Caco-2 (cell line): ENCODE results near the gene ARSB. TPM values are rescaled to one million over a fixed set of nuclear protein-coding genes. Genes with fewer than 3 reads are reported as not detected.
"Not testable (repeated sequence)": the region's sequence is repeated elsewhere in the genome, so short reads cannot be mapped to it uniquely, and the experiment has no call there.

ENCODE experiments used
- BruUV-seq: library from RNA; stranded (reverse); fragments of 400-500 nt; replicated peaks from 2 replicates; lab custom pipeline; 2021; lab: Mats Ljungman, UMichigan
- CTCF ChIA-PET: fragments of 300-600 bp; sonication (Branson Sonifier 250); formaldehyde crosslinking; loops from one replicate; lab custom pipeline; 2022; ENCODE audit warnings: antibody characterized with exemption; lab: Charles Lee
- POLR2A ChIA-PET: fragments of 300-600 bp; sonication (Branson Sonifier 250); formaldehyde crosslinking; loops from one replicate; lab custom pipeline; 2022; ENCODE audit warnings: antibody characterized with exemption; lab: Charles Lee
- DNase-seq, 2 experiments: peaks; one replicate each; pipeline versions ENCODE4 v3.0.0 to v3.0.0-alpha.2; 2020 to 2022
- H3K27me3 ChIP-seq: replicated peaks from 2 replicates; pipeline ENCODE4 v1.6.0; 2011; ENCODE audit warnings: low read length; ENCODE audit not compliant: control insufficient read depth, insufficient read depth
- H3K36me3 ChIP-seq: 2 replicates; pipeline ENCODE4 v1.5.1; 2011; ENCODE audit warnings: low read length; ENCODE audit not compliant: control insufficient read depth, insufficient read depth
- H3K4me1 ChIP-seq: fragments of 250-450 bp; sonication (Bioruptor Pico); 2 replicates; pipeline ENCODE4 v1.5.1; 2020; ENCODE audit warnings: mild to moderate bottlenecking
- H3K4me3 ChIP-seq: 2 replicates; pipeline ENCODE4 v1.5.1; 2011; ENCODE audit warnings: low read depth, mild to moderate bottlenecking, control low read depth, low read length
- H3K9me3 ChIP-seq: fragments of 250-450 bp; sonication (Bioruptor Pico); 2 replicates; pipeline ENCODE4 v1.5.1; 2020; ENCODE audit warnings: mild to moderate bottlenecking, moderate library complexity
- H3K27ac Mint-ChIP-seq: one replicate; pipeline ENCODE4 v1.8.0; 2022; ENCODE audit warnings: mixed read lengths; ENCODE audit not compliant: unreplicated experiment
- H3K27me3 Mint-ChIP-seq: one replicate; pipeline ENCODE4 v1.8.0; 2022; ENCODE audit warnings: mixed read lengths; ENCODE audit not compliant: insufficient read depth, unreplicated experiment
- H3K36me3 Mint-ChIP-seq: one replicate; pipeline ENCODE4 v1.8.0; 2022; ENCODE audit warnings: mild to moderate bottlenecking, mixed read lengths; ENCODE audit not compliant: insufficient read depth, unreplicated experiment
- H3K4me1 Mint-ChIP-seq: one replicate; pipeline ENCODE4 v1.8.0; 2022; ENCODE audit warnings: low read depth, mixed read lengths; ENCODE audit not compliant: unreplicated experiment
- H3K4me3 Mint-ChIP-seq: one replicate; pipeline ENCODE4 v1.8.0; 2022; ENCODE audit warnings: mild to moderate bottlenecking, moderate library complexity, mixed read lengths; ENCODE audit not compliant: unreplicated experiment
- H3K9me3 Mint-ChIP-seq: one replicate; pipeline ENCODE4 v1.8.0; 2022; ENCODE audit warnings: mixed read lengths; ENCODE audit not compliant: unreplicated experiment
- intact Hi-C: fragments of 100-400 bp; cut with micrococcal nuclease; formaldehyde crosslinking; loops from one replicate; pipeline ENCODE4 v1.10.0; 2022; ENCODE audit not compliant: unreplicated experiment
- total RNA-seq: library from RNA; stranded (reverse); gene quantifications from 2 replicates; pipeline ENCODE4 v1.2.3, GENCODE V29; 2022
- TF ChIP-seq, protein P1 (sequence below), 2 experiments: fragments of 200-600 bp in 1 of 2; IDR thresholded peaks; 1 replicate in 1 of 2; 2 replicates in 1 of 2; pipeline versions ENCODE4 v1.5.1 to v1.8.0; 2011 to 2022; ENCODE audit warnings: antibody characterized with exemption in 1 of 2, control low read depth in 1 of 2, inconsistent platforms in 1 of 2, low read depth in 1 of 2, low read length in 1 of 2, mild to moderate bottlenecking in 1 of 2, moderate library complexity in 1 of 2; ENCODE audit not compliant: insufficient read depth in 1 of 2, severe bottlenecking in 1 of 2, unreplicated experiment in 1 of 2

ARSB gene
- total RNA-seq, 1 experiment from 2014 or later: 17.4 TPM

DNA sequence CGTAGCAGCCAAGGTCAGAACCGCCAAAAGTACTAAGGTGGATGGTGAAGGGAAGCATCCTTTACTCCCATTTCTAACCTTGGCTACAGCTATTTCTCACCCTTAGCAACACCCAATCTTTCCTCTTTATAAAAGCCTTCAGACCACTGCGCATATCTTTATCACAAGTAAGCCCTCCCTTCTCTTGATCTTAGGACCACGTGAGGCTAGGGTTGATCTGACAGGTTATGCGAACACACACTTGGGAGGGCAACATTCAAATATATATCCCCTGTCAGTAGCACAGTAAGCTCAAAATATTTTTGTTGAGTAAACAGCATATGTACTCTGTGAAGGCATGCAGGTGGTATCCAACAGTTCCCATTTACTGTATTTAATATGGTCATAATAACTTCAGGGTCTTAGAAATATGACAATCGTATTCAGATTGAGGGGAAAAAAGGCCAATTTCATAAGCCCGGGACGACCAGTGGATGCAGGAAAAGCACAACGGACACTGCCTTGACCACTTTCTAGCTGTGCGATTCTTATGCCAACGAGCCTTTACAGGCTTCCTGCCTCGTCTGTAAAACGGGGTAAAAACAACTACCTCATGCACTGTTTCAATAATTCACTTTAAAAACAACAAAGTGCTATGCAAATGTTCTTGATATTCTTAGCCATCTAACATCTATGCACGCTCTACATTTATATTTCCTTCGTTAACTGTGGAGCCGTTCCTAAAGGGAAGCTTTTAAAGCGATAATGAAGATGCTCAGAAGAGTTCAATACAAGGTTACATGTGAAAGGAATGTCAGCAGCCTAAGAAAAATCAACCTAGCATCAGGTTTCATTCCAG, 1.3 kb downstream of the ARSB start:
- Mint-ChIP-seq H3K36me3 (no peaks in the 10 kb centered on the region), H3K4me1 (peaks cover 13% of the 10 kb centered on the region), H3K9me3 (no peaks in the 10 kb centered on the region), H3K27me3 (no peaks in the 10 kb centered on the region), H3K27ac (peak overlapping the region; percentile 84), H3K4me3 (peak overlapping the region; percentile 83)
- DNase-seq: no peak
- H3K36me3 ChIP-seq: no peaks in the 10 kb centered on the region
- TSS peak; percentile 65 for BruUV-seq
- ChIA-PET POLR2A (interaction anchor here (0.7 to 1.2 kb wide), 2 partner anchors 56 to 1463 kb away, joined by 3 to 4 read pairs; no protein-coding TSS in a partner anchor), CTCF (interaction anchor here (0.7 to 1.9 kb wide), 4 partner anchors 9 to 150 kb away, joined by 3 to 7 read pairs (median 4); no protein-coding TSS in a partner anchor)
- no peaks in the 10 kb centered on the region for H3K9me3 ChIP-seq
- H3K4me3 ChIP-seq: peak overlapping the region; percentile 86
- intact Hi-C loops: loop anchor here (5.0 kb wide), 1 partner anchor 38 kb away; no protein-coding TSS in a partner anchor
- H3K4me1 ChIP-seq: peaks cover 21% of the 10 kb centered on the region
- TF ChIP-seq, protein P1, sequence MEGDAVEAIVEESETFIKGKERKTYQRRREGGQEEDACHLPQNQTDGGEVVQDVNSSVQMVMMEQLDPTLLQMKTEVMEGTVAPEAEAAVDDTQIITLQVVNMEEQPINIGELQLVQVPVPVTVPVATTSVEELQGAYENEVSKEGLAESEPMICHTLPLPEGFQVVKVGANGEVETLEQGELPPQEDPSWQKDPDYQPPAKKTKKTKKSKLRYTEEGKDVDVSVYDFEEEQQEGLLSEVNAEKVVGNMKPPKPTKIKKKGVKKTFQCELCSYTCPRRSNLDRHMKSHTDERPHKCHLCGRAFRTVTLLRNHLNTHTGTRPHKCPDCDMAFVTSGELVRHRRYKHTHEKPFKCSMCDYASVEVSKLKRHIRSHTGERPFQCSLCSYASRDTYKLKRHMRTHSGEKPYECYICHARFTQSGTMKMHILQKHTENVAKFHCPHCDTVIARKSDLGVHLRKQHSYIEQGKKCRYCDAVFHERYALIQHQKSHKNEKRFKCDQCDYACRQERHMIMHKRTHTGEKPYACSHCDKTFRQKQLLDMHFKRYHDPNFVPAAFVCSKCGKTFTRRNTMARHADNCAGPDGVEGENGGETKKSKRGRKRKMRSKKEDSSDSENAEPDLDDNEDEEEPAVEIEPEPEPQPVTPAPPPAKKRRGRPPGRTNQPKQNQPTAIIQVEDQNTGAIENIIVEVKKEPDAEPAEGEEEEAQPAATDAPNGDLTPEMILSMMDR (IDR thresholded peaks at IDR 0.05; ENCODE audit: insufficient read depth in 1 of 2, low read depth in 1 of 2, low read length in 1 of 2, severe bottlenecking in 1 of 2, unreplicated experiment in 1 of 2): no peak
- no peaks in the 10 kb centered on the region for H3K27me3 ChIP-seq

DNA sequence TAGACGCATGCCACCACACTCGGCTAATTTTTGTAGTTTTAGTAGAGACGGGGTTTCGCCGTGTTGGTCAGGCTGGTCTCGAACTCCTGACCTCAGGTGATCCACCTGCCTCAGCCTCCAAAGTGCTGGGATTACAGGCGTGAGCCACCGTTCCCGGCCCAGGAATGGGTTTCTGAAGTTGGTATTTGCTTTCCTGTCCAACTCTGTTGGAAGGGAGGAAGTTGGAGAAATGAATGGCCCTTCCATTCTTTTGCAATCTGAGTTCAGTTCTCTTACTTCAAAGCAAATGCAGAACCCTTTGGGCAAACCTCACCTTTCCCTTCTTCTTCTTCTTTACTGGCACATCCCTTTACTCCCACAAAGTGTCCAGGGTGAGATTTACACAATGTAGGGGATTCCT, 1.9 kb downstream of the ARSB start:
- H3K27me3 ChIP-seq, H3K27me3 Mint-ChIP-seq, CTCF ChIA-PET, H3K9me3 ChIP-seq, POLR2A ChIA-PET, H3K36me3 Mint-ChIP-seq, H3K36me3 ChIP-seq, DNase-seq, BruUV-seq, H3K9me3 Mint-ChIP-seq, H3K4me3 ChIP-seq: not testable (repeated sequence)
- H3K4me1 ChIP-seq: peaks cover 21% of the 10 kb centered on the region
- intact Hi-C loops: loop anchor here (5.0 kb wide), 1 partner anchor 39 kb away; no protein-coding TSS in a partner anchor
- H3K4me3 Mint-ChIP-seq: peak overlapping the region; percentile 83
- H3K4me1 Mint-ChIP-seq: peaks cover 13% of the 10 kb centered on the region
- H3K27ac Mint-ChIP-seq: peak overlapping the region; percentile 9

DNA sequence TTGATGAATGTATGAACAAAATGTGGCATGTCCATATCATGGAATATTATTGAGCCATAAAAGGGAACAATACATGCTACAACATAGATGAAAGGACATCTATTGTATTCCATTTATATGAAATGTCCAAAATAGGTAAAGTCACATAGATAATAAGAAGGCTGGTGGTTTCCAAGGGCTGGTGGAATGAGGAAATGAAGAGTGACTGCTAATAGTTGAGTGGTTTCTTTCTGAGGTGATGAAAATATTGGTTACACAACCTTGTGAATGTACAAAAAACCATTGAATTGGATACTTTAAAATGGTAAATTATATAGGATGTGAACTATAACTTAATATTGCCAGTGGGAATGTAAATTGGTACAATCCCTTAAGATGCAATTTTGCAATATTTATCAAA, 5.2 kb downstream of the ARSB start:
- Histone ChIP-seq H3K4me1 (peaks cover 20% of the 10 kb centered on the region), H3K27me3 (no peaks in the 10 kb centered on the region), H3K9me3 (no peaks in the 10 kb centered on the region), H3K4me3 (no peak overlapping the region), H3K36me3 (no peaks in the 10 kb centered on the region)
- intact Hi-C loops: loop anchor here (5.0 kb wide), 1 partner anchor 42 kb away; no protein-coding TSS in a partner anchor
- TF ChIP-seq, protein P1 (IDR thresholded peaks at IDR 0.05; ENCODE audit: insufficient read depth in 1 of 2, low read depth in 1 of 2, low read length in 1 of 2, severe bottlenecking in 1 of 2, unreplicated experiment in 1 of 2): no peak
- no peaks in the 10 kb centered on the region for H3K36me3 Mint-ChIP-seq
- CTCF ChIA-PET: no interaction called here
- POLR2A ChIA-PET: no interaction called here
- no peak overlapping the region for H3K4me3 Mint-ChIP-seq
- no peaks in the 10 kb centered on the region for H3K9me3 Mint-ChIP-seq
- H3K27me3 Mint-ChIP-seq: no peaks in the 10 kb centered on the region
- no peak for DNase-seq
- BruUV-seq: no TSS peak
- H3K4me1 Mint-ChIP-seq: peaks cover 17% of the 10 kb centered on the region
- no peak overlapping the region for H3K27ac Mint-ChIP-seq
